ENCODE results near the gene ASCC3.
"Not testable (repeated sequence)": the region's sequence is repeated elsewhere in the genome, so short reads cannot be mapped to it uniquely, and the experiment has no call there.

ASCC3 gene

GRCh38 chr6:100881707-100882040 lies 545 bp upstream of the ASCC3 start:
- no peak for DNase-seq

GRCh38 chr6:100880149-100880852 lies 828 bp downstream of the ASCC3 start:
- no peak for DNase-seq

GRCh38 chr6:100879317-100879716 lies 1.8 kb downstream of the ASCC3 start:
- no peak for DNase-seq

- no peak for DNase-seq
These were observed 3.3 kb downstream of the ASCC3 start for GRCh38 chr6:100877851-100878250.

- DNase-seq = no peak
These were observed 4.9 kb downstream of the ASCC3 start for GRCh38 chr6:100876251-100876650.

GRCh38 chr6:100865525-100865924 lies 15.6 kb downstream of the ASCC3 start:
- no peak for DNase-seq

GRCh38 chr6:100862063-100862462 lies 19.1 kb downstream of the ASCC3 start:
- DNase-seq = no peak

- DNase-seq = no peak
These were observed 25.0 kb downstream of the ASCC3 start for GRCh38 chr6:100856146-100856545.

- DNase-seq = no peak
These were observed 29.3 kb downstream of the ASCC3 start for GRCh38 chr6:100851819-100852218.

- DNase-seq = no peak
These were observed 31.0 kb downstream of the ASCC3 start for GRCh38 chr6:100850174-100850573.

GRCh38 chr6:100846276-100846675 lies 34.9 kb downstream of the ASCC3 start:
- no peak for DNase-seq

GRCh38 chr6:100845676-100846075 lies 35.5 kb downstream of the ASCC3 start:
- DNase-seq = no peak

- DNase-seq = no peak
These were observed 41.7 kb downstream of the ASCC3 start for GRCh38 chr6:100839419-100839818.

- no peak for DNase-seq
These were observed 43.1 kb downstream of the ASCC3 start for GRCh38 chr6:100838011-100838410.

GRCh38 chr6:100833972-100834574 lies 47.1 kb downstream of the ASCC3 start:
- no peak for DNase-seq

- not testable (repeated sequence) for DNase-seq
These were observed 52.0 kb downstream of the ASCC3 start for GRCh38 chr6:100829077-100829595.

GRCh38 chr6:100823041-100823440 lies 58.1 kb downstream of the ASCC3 start:
- no peak for DNase-seq

- DNase-seq = no peak
These were observed 63.1 kb downstream of the ASCC3 start for GRCh38 chr6:100818066-100818465.

GRCh38 chr6:100810015-100810414 lies 71.1 kb downstream of the ASCC3 start:
- no peak for DNase-seq

- DNase-seq = no peak
These were observed 71.8 kb downstream of the ASCC3 start for GRCh38 chr6:100809346-100809745.

- DNase-seq = no peak
These were observed 72.4 kb downstream of the ASCC3 start for GRCh38 chr6:100808638-100809275.

GRCh38 chr6:100806296-100806695 lies 74.8 kb downstream of the ASCC3 start:
- DNase-seq = no peak

GRCh38 chr6:100803264-100804045 lies 77.7 kb downstream of the ASCC3 start:
- DNase-seq = no peak
